Measurements from ENCODE around the gene SLC16A6.
"Not testable (repeated sequence)": the region's sequence is repeated elsewhere in the genome, so short reads cannot be mapped to it uniquely, and the experiment has no call there.

SLC16A6 gene

DNA sequence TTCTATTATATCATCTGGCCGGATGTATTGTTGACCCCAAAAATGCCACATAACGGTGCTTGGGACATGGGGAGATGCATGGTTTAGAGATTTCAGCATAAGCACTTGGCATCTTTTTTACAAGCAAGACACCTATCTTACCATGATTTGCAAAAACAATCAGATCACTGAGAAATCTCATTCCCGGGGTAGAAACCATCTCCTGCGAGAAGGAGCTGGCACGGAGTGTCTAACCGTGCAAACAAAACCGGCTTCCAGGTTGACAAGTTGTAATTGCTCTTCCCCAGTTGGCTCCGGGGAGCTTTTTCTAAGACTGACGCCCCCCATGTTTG, 1.0 kb downstream of the SLC16A6 start:
- DNase-seq (ENCODE audit: low spot score), result no peak

- no peak for DNase-seq (ENCODE audit: low spot score)
Observed at GRCh38 chr17:68289473-68289872, 1.5 kb downstream of the SLC16A6 start.

DNA sequence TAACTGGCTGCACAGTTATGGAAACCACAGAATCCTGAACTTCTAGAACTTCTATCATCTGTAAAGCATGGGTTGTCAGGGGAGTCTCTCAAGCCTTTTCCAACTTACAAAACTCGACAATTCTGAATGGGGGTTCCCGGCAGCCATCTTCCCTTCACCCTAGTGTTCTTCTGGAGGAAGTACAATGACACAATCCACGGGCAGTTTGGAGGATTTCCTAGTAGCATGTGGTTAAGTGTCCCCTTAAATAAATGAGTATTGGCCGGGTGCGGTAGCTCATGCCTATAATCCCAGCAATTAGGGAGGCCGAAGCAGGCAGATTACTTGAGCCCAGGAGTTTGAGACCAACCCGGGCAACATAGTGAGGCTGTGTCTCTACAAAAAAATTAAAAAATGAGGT, 2.1 kb downstream of the SLC16A6 start:
- DNase-seq (ENCODE audit: low spot score), result no peak

DNA sequence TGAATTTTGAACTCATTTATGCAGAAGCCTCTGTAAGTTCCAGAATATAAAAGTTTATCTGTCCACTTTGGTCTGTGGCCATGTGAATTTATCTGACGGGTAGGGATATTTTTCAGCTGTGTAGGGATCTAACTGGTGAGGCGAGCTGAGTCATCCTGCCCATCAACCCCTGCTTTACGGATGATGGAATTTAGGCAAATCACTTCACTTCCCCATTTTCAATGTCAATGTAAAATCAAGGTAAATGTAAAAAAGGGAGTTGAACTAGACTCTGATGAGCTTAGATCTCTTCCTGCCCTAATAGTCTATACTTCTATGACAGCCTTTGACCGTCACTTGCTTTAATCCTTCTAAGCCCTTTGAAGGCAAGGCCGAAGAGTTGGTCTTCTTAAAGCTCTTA, 2.6 kb downstream of the SLC16A6 start:
- DNase-seq (ENCODE audit: low spot score), result no peak

DNA sequence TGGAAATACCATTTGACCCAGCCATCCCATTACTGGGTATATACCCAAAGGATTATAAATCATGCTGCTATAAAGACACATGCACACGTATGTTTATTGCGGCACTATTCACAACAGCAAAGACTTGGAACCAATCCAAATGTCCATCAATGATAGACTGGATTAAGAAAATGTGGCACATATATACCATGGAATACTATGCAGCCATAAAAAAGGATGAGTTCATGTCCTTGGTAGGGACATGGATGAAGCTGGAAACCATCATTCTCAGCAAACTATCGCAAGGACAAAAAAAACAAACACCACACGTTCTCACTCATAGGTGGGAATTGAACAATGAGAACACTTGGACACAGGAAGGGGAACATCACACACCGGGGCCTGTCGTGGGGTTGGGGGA, 9.0 kb downstream of the SLC16A6 start:
- DNase-seq (ENCODE audit: low spot score), result not testable (repeated sequence)

DNA sequence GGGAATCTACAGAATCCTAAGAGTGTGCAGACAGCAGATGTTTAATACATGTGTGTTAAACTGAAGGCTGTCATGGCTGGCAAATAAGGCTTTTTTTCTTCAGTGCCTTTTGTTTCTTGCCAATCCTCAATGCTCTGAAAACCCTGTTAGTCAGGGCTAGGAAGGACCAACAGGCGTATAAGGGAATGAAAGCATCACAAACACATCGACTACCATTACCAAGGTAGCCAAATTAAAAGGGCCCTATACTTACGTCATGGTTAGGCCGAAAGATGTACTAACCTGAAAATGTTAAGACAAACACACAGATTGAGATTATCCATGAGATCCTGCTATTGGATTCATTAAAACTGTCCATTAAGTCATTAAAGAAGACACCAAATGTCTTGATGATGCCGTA, 13.1 kb downstream of the SLC16A6 start:
- no peak for DNase-seq (ENCODE audit: low spot score)

GRCh38 chr17:68276339-68276738, 14.6 kb downstream of the SLC16A6 start:
- not testable (repeated sequence) for DNase-seq (ENCODE audit: low spot score)

DNA sequence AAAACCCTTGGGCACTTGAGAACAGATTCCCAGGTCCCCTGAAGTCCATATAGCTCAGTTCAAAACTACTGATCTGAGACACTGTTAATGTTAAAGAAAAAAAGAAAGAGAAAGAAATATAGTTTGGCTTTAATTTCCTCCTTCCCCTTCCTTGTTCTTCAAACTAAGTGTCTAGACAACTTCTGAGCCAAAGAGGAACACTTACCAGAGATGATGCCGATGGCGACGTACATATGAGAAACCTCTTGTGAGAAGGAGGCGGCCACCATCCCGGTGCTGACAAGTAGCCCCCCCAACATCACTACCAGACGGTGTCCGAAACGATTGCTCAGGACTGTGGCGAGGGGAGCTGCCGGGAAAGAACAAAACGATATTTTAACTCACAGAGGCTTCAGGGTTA, 17.2 kb downstream of the SLC16A6 start:
- DNase-seq (ENCODE audit: low spot score), result no peak

GRCh38 chr17:68265833-68266232, 25.1 kb downstream of the SLC16A6 start:
- DNase-seq (ENCODE audit: low spot score), result not testable (repeated sequence)

- peak; percentile 33 for DNase-seq (ENCODE audit: low spot score)
Observed at GRCh38 chr17:68263101-68263681, 27.7 kb downstream of the SLC16A6 start.

GRCh38 chr17:68262467-68262866, 28.5 kb downstream of the SLC16A6 start:
- not testable (repeated sequence) for DNase-seq (ENCODE audit: low spot score)

GRCh38 chr17:68260051-68260762, 30.7 kb downstream of the SLC16A6 start:
- DNase-seq (ENCODE audit: low spot score), result no peak

DNA sequence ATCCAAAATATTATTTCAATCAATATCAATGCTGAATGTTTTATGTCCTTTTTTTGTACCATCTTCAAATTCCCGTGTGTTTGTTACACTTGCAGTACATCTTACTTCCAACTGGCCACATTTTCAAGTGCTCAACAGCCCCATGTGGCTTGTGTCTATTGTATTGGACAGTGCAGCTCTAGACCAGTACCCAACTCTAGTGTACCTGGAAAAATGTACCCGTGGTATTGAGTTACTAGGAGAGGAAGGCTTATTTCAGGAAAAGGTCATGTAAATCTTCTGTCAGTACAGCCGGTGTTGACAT, 31.3 kb downstream of the SLC16A6 start:
- DNase-seq (ENCODE audit: low spot score), result not testable (repeated sequence)

DNA sequence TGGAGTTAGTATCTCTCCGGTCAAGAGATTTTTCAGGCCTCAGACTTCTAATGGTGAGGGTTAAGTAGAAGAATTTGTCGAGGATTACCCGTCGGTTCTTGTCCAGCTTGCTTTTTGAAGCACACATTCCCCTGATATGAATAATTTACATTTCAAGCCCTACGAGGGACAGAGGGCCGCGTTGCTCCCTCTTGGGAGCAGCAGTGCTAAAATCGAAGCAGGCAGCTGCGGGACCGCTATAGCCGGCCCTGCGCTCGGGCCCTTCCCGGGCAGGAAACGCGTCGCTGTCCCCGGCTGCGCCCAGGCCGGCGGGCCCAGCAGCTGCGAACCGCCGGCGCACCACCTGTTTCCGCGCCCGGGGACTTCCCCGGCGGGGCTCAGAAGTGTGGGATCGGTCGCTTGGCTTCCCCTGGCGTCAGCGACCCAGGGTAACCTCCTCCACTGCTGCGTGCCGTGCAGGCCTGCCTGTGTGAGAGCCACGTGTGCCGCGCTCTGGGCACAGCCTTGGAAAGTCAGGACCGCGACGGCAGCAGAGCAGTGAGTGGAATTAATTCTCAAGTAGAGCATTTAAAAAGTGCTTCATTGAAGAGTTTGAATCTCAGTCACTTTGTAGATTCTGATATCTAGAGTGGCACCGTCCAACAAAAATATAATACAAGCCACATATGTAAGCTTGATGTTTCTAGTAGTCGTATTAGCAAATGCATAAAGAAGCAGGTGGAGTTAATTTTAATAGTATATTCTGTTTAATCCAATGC, 31.9 kb downstream of the SLC16A6 start:
- DNase-seq (ENCODE audit: low spot score), result peak; percentile 50

DNA sequence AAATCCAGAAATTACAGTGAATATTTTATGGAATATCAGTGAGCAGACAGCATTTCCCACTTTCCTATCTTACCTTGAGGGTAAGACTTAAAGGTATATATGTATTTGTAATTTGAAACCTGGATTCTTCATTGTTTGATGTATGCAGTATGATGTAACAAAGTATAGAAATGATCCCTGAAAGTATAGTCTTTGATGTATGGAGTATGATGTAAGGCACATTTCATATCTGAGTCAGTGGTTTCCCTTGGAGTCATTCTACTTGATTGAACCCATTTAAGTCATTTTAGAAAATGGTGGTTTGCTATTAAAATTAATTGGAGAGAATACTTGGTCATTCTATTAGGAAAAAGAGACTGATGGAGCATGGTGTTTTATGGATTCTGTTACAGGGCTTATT, 33.0 kb downstream of the SLC16A6 start:
- DNase-seq (ENCODE audit: low spot score), result no peak

- DNase-seq (ENCODE audit: low spot score), result not testable (repeated sequence)
Observed at GRCh38 chr17:68256701-68257100, 34.2 kb downstream of the SLC16A6 start.

GRCh38 chr17:68255731-68256538, 35.0 kb downstream of the SLC16A6 start:
- DNase-seq (ENCODE audit: low spot score), result no peak

- no peak for DNase-seq (ENCODE audit: low spot score)
Observed at GRCh38 chr17:68255151-68255550, 35.8 kb downstream of the SLC16A6 start.

- DNase-seq (ENCODE audit: low spot score), result not testable (repeated sequence)
Observed at GRCh38 chr17:68253426-68253825, 37.5 kb downstream of the SLC16A6 start.

- DNase-seq (ENCODE audit: low spot score), result no peak
Observed at GRCh38 chr17:68249354-68249765, 41.6 kb downstream of the SLC16A6 start.

DNA sequence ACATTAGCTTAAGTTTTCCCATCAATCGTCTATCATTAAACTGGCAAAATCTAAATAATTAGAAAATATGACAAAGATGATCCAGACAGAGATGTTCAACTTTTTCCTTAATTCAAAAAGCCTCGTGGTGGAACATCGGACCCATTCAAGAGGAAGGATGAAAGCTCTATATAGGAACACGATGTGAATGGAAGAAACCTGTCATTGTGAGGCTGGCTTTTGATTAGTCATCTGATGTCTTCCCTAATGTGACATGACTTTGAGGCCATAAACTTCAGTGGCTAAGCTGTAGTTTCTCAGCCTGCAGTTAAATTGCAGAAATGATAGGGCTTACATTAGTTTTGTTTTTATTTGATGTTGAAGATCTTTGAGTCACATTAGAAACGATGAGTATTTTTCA, 42.0 kb downstream of the SLC16A6 start:
- DNase-seq (ENCODE audit: low spot score), result no peak

DNA sequence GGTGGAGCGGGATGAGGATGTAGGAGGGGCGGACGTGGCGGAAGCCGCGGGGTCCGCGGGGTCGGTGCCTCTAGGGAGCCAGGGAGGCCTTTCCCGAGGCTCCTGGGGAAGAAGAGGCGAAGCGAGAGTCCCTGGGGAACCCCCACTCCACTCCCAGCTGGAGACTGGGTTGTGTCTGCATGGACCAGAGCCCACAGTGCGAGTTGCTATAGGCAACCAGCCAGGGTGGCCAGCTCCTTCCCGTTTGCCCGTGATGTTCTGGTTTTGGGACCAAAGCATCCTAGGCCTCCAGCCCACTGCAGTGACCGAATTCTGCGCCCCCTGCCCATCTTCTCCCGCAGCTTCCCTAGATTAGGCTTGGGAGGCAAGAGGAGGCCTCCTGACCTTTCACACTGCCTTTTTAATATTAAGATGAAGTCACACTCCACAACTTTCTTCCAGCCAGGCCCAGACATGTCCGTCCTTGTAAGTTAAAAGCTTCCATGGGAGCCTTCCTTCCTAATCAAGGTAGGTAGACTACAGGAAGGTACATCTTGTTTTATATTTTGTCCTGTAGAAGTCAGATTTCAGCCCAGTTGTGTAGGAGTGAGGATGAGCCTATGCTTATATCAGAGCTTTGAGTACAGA, 42.6 kb downstream of the SLC16A6 start:
- peak; percentile 82 for DNase-seq (ENCODE audit: low spot score)
